ENCODE results near the gene ADGRG1.
A peak's percentile ranks its signal among the peaks of the same experiment; 100 is the strongest.
"Not testable (repeated sequence)": the region's sequence is repeated elsewhere in the genome, so short reads cannot be mapped to it uniquely, and the experiment has no call there.

Gene ADGRG1

DNA sequence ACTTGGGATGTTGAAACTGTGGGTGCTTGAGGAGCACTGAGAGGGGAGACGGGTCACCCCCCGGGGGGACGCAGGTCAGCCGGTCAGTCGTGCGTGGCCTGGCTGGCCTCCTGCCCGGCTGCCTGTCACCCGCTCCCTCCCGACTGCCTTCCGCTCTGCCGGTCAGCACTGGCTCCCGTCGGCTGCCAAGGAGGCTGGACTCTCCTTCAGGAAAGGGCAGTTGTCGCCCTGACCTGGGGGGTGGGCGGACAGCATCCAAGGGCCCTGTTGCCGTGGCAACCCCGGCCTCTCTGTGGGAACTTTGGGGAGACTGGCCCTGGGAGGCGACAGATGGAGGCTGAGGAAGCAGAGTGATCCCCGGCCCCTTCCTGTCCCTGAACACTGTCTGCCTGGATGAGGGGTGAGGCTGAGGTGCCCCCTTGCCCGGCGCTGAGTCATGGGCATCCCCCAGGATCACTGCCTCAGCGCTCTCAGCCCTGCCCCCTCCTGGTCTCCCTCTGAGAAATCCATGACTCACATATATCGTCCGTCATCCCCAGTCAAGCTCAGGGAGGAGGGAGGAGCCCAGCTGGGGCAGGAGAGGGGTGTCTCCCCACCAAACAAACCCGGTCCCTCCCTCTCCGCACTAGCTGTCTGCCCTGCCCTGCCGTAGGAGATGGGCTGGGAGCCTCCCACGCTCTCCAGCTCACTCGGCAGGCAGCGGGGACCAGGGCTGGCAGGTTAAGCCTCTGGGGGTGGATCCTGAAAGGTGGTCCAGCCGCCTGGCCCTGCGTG lies at the start of gene ADGRG1:
ADGRG1 (plus strand) TSS at position 623 of the 774 bp plus-strand sequence. CDS start 21,658 bp downstream, outside the sequence.
- DNase-seq, result no peak

DNA sequence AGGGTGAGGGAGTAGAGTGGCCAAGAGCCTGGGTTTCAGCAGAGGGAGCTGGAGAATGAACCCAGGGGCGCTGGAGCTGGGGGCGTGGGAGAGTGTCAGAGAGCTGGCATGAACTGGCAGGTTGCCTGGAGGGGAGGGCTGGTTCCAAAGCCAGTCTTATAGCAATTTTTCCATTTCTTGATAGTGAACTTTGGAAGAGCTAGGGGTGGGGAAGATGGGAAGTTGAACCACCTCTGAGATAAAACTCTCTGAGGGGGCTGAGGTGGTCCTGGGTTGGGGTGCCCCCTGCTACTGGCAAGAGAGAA lies 49.1 kb upstream of the ADGRG1 start:
- no peak for DNase-seq

DNA sequence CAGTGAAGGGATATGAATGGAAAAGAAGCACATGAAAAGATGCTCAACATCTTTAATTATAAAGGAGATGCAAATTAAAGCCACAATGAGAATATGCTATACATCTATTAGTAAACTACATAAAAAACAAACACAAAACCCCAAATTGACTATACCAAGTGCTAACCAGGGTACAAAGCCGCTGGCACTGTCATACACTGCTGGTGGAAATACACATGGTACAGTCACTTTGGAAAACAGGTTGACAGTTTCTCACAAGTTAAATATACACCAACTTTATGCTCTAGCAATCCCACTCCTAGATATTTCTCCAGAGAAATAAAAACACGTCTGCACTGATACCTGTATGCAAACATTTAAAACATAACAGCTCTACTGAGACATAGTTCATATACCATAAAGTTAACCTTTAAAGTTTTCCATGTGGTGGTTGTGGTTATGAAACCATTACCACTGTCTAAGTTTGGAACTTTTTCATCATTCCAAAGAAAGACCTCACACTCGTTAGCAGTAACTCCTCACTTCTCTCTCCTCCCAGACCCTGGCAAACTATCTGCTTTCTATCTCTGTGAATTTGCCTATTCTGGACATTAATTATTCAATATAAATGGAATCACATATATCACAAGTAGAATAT lies 43.3 kb upstream of the ADGRG1 start:
- DNase-seq, result no peak

DNA sequence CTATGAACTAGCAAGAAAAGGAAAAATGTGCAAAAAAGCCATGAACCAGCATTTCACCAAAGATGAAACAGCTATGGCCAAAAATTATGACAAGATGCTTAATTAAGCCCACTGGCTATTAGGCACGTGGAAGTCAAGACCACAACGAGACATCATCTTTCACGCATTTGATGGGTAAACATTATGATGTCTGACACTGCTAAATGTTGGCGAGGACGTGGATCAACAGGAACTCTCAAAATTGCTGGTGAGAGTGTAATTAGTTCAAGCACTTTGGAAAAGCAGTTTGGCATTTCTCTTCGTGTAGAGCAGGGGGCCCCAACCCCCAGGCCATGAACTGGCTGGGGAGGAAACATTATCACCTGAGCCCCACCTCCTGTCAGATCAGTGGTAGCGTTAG lies 39.6 kb upstream of the ADGRG1 start:
- DNase-seq, result no peak

DNA sequence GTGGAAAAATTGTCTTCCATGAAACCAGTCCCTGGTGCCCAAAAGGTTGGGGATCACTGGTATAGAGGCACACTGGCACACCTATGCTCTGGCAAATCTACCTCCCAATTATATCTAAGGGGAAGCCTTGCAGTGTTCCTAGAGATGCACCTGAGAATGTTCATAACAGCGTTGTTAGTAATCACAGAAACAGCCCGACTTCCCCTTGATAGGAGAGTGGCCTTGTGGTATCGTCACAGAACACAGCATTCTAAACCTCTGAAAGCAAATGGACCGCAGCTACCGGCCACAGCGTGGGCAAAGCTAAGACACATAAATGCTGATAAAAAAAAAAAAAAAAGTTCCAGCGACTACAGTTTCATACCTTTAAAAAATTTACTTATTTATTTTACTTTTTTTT lies 39.1 kb upstream of the ADGRG1 start:
- DNase-seq, result no peak

DNA sequence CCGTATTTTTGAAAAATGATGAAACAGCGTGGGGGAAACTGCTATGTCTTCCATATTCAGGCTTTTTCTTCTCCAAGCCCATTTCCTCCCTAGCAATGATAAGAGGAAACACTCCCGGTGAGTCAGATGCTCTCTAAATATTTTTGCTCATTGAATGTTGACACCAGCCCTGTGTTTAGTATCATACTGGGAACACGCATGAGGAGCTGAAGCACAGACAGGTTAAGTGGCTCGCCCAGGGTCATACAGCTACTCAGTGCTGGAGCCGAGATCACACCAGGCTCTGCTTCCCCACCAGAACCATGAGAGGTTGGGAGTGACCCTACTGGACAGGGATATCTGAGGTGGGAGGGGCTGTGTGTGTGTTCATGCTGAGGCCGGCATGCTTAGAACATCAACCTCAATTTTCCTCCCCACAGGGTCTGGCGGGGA lies 37.8 kb upstream of the ADGRG1 start:
- no peak for DNase-seq

DNA sequence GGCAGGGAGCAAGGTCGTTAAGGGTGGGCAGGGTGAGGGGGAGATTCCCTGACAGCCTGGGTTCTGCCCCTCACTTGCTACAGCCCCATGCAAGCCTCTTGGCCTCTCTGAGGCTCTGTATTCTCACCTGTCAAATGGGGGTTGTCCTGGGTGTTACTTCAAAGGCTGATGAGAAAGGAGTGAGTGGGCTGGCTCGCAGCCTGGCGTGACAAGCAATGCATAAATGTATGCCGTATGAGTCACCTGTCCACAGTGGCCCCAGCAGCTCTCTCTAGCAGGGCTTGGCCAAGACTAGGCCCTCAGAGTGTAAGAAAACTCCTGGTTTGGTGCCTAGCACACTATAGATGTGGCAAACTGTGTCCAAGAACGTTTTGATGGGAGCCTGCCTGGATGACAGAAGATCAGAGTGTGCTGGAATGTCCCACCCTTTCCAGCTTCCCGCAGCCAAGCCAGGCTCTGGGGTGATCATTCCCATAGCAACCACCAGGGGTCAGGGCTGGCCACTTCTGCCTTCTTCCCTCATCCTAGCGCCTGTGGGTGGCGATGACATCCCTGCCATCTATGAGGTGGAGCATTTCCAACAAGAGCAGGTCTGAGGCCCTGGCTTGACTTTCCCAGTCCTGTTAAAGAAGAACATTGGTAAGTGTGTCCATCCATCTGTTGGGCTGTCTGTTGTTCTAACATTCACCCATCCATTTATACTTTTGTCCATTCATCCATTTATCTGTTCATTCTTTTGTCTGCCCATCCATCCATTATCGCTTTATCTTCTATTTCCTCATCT lies 37.2 kb upstream of the ADGRG1 start:
- peak; percentile 33 for DNase-seq

DNA sequence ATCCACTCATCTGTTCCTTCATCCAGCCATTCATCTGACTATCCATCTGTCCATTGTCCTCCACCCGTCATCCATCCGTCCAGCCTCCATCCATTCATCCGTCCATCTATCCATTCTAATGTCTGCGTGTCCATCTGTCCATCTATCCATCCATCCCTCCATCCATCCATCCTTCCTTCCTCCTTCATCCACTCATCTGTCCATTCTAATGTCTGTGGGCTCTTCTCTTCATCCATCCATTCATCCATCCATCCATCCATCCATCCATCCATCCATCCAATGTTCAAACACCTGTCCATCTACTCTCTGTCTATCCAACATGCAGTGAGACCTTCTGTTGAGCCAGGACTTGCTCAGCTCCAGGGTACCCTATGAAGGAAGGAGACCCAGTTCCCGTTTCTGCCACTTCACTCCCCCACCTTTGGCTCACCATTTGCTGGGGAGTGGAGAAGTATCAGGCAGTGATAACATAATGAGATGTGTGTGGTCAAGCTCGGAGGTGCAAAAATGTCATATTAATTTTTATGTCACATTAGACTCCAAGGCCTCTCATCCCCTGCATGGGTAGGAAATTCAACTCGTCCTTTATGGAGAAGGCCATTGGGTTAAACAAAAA lies 36.5 kb upstream of the ADGRG1 start:
- no peak for DNase-seq

DNA sequence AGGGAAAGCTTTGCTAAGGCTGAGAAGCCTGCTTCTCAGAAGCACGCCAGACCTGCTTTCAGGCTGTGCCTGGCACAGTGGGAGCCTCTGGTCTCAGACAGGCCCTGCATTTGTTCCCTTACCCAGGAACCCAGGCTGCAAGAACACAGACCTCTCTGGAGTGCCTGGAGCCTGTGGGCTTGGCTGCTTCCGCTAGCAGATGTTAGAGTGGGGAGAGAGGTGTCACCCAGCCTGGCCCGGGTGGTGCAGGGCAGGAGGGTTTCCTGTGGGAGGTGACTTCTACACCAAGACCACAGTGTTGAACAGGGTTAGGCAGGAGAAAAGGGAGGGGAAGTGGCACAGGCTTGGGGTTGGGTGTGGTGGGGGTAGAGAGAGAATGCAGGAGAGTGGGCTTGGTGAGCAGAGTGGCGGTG lies 35.8 kb upstream of the ADGRG1 start:
- no peak for DNase-seq

DNA sequence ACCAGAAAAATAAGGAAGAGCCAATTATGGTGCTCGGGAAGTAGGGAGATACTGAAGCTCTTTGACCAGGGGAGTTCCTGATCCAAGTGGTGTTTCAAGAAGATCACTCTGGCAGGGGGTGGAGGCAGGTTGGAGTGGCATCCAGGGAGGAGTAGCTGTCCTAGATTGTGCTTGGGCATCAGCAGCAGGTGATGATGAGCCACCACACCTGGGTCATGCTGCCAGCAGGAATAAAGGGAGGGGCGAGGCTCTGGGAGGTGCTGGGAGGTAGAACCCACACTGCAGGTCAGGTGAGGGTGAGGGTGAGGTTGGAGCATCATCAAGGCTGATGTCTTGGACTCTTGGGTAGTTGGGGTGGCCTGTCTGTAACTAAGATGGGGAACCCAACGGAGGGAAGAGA lies 35.4 kb upstream of the ADGRG1 start:
- no peak for DNase-seq

DNA sequence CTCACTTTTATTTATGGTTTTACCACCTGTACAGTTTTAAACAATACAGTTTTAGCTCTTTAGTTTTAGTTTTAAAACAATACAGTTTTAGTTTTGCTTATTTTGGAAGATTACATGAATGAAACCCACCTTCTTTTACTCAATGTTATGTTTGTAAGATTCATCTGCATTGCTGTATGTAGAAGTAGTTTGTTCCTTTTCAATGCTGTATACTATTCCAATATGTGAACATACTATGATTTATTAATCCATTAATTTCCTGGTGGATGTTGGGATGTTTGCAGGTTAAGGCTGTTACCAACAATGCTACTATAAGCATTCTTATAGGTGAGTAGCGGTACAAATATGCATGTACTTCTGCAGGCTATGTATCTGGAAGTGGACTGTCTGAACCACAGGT lies 34.4 kb upstream of the ADGRG1 start:
- DNase-seq, result no peak

DNA sequence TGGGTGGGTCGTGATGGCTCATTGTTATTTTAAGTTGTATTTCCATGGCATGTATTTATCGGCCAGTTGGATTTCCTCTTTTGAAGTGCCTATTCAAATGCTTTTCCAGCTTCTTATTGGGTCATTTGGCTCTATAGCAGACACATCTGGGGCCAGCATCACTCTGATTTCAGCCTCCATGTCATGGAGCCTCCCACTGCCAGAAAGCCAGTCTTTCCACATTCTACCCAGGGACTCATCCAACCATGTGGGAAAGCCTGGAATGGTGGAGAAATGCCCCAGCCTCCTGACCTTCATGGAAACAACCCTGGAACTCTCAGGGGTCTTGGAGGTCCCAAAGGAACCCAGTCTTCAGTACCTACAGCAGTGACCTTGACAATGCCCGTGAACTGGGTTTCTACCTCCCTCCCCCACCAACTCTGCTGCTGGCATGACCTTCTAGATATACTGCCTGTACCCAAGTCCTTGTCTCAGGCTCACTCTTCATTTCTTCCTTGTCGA lies 33.8 kb upstream of the ADGRG1 start:
- DNase-seq, result no peak

DNA sequence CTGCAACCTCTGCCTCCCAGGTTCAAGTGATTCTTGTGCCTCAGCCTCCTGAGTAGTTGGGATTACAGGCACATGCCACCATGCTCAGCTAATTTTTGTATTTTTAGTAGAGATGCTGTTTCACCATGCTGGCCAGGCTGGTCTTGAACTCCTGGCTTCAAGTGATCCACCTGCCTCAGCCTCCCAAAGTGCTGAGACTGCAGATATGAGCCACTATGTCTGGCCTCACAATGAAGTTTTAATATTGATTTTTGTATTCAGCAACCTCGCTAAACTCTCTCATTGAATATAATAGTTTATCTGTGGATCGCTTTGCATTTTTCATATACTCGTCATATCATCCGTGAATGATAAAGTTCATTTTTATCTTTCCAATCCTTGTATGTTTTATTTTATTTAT lies 32.2 kb upstream of the ADGRG1 start:
- DNase-seq, result not testable (repeated sequence)

DNA sequence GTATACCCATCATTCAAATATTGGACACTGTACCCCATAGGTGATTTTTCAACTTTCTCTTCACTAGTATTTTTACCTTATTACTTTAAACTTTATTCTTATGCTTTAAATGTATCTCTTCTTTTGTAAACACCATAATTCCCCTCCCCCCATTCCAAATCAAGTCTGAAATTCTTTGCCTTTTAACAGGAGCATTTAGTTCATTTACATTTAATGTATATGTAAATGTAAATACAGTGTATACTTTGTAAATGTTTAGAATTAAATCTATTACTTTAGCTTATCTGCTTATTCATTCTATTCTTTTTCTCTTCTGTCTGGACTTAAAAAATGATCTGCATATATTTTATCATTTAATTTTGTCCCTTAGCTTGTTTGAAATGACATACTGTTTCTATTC lies 30.0 kb upstream of the ADGRG1 start:
- DNase-seq, result no peak

DNA sequence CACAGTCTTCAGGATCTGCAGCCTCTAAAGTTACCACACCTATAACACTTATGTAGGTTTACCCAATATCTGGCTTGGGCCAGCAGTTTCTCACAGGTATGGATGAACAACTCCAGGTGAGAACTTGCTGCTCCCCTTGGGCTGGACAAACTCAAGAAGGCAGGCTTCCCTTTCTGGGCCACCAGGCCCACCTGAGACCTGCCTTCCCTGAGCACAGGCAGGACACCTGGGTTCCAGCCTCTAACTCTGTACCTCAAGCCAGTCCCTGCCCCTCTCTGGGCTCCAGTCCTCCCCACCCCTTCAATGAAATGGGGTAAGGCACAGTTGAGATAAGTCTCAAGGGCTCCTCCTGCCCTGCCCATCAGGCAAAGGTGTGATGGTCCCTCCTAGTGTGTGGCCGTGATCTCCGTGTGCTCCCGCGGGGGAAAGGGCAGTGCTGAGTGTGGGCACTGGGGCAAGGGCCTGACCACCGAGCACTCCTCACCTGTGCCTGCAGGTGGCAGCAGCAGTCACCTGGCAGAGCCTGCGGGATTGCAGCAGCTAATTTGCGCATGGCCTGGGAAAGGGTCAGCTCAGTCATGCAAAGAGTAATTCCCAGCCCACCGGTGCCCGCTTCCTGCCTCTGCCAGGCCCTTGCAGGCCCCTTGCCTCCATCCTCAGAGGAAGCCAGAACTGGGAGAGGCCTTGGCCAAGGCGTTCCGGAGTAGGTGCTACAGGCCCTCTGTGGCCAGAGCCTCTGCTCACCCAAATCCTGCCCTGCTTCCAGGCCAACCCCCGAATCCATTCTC lies 28.2 kb upstream of the ADGRG1 start:
- peak; percentile 15 for DNase-seq

DNA sequence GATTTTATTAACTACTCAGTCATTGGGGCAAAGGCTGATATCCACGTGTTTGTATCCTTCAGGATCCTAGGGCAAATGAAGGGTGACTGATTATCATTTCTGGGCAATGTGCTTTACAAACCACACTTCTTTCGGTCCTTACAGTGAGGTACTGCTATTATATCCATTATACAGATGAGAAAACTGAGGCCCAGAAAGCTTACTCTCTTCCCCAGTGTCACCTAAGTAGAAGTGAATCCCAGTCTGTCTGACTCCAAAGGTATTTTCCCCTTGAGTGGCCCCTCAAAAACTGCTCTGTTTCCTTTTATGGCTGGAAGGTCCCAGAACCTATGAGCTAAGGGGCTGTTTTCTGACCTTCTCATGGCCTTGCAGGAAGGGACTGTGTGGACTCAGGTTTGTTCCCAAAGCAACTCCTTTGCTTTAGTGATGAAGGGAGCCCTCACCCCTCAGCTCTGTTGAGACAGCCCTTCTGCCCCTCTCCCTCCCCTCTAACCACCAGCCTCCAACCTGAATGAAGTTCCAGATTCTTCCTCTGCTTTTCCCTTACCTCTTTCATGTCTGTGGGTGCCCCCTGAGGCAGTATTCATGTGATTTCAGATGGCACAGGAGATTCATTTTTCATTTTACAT lies 27.4 kb upstream of the ADGRG1 start:
- no peak for DNase-seq

DNA sequence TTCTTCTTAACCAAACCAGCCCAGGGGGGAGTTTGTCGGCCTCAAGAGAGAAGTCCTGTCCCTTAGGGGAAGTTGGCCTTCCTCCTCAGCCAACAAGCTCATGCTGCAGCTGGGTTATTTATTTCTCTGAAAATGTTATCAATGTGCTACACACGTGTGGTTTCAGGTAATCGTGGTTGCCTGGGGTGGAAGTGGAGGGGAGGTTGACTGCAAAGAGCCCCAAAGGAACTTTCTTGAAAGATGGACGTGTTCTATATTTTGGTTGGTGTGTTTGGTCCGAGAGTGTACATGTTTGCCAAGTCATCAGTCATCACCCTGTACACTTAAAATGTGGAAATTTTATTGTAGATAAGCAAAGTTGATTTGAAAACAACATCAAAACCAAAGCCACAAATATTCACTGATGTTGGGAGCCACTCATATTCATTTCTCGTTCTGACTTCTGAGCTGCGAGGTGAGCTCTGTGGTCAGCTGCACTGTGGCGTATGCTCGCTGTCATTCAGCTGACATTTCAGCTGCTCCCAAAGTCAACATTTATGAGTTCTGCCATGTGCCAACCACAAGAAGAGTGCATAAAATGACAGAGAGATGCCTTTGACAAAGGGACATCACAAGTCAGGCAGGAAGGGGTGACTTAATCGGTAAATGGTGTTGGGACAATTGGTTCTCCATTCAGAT lies 26.5 kb upstream of the ADGRG1 start:
- peak; percentile 12 for DNase-seq

DNA sequence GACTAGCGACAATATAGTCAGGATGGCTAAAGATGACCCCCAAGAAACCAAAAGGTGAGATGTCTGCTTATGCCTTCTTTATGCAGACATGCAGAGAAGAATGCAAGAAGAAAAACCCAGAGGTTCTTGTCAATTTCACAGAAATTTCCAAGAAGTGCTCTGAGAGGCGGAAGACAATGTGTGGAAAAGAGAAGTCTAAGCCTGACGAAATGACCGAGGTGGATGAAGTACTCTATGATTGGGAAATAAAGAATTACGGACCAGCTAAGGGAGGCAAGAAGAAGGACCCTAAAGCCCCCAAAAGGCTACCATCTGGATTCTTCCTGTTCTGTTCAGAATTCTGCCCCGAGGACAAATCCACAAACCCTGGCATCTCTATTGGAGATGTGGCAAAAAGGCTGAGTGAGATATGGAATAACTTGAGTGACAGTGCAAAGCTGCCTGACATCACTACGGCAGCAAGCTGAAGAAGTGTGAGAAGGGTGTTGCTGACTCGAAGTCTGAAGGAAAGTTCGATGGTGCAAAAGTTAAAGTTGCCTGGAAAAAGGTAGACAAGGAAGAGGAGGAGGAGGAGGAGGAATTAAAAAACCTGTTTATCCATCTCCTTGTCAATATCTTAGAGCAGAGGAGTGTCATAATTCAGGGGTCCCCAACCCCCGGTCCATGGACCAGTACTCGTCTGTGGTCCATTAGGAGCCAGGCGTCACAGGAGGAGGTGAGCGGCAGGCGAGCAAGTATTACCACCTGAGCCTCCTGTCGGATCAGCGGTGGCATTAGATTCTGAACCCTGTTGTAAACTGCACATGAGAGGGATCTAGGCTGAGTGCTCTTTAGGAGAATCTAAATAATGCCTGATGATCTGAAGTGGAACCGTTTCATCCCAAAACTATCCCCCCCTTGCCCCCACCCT lies 25.1 kb upstream of the ADGRG1 start:
- no peak for DNase-seq

DNA sequence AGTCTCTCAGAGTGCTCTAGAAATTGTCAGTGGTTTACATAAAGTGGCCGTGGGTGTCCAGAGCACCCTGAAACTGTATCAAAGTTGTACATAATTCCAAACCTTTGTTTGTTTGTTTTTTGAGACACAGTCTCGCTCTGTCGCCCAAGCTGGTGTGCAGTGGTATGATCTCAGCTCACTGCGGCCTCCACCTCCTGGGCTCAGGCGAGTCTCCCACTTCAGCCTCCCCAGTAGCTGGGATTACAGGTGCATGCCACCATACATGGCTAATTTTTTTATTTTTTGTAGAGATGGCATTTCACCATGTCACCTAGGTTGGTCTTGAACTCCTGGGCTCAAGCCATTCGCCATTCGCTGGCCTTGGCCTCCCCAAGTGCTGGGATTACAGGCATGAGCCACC lies 24.3 kb upstream of the ADGRG1 start:
- DNase-seq, result no peak

DNA sequence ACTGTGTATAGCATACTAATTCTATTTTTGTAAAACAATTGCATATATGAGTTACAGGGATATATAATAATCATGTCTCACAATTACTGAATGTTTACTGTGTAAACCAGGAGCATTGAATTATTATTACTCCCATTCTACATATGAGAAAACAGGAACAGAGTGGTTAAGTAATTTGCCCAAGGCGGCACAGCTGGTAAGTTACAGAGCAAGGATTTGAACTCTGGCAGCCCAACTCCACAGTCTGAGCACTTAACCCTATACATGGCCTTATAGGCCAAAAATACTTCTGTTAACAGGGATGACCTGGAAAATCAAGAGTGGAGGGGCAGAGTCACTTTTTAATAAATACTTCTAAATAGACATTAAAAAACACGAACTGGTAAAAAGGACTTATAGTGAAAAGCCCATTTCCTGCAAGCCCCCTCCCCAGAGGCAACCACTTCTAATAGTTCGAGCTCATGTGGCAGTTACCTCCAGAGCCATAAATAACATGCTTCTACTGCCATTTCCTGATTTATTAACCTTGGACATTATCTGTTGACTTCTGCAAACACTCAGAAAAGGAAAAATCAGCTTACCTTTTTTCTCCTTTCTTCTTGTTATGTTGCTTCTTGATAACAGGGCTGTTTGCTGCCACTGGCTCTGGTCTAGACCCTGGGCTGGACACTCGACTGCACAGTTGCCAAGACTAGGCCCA lies 22.1 kb upstream of the ADGRG1 start:
- no peak for DNase-seq

Measured in NCI-H1105 treated with DMSO at 0.1 percent for 48 hours (cell line).